C4-2B (cell line): ENCODE results near the gene FREM3.
"Not testable (repeated sequence)": the region's sequence is repeated elsewhere in the genome, so short reads cannot be mapped to it uniquely, and the experiment has no call there.

Experiments
- H3K27ac ChIP-seq: fragments of 450-650 bp; 2 replicates; pipeline ENCODE4 v1.5.1; 2017
- ZFX ChIP-seq: fragments of 450-650 bp; IDR thresholded peaks from 2 replicates; pipeline ENCODE4 v1.6.1; 2017
- TF ChIP-seq, protein P1 (sequence below): fragments of 450-650 bp; conservative IDR thresholded peaks from 2 replicates; pipeline ENCODE4 v1.5.1; 2017; ENCODE audit warnings: mild to moderate bottlenecking

Gene FREM3

GRCh38 chr4:143700046-143700415, 444 bp downstream of the FREM3 start:
- no peak overlapping the region for H3K27ac ChIP-seq
- TF ChIP-seq ZFX = no peak
- TF ChIP-seq, protein P1, sequence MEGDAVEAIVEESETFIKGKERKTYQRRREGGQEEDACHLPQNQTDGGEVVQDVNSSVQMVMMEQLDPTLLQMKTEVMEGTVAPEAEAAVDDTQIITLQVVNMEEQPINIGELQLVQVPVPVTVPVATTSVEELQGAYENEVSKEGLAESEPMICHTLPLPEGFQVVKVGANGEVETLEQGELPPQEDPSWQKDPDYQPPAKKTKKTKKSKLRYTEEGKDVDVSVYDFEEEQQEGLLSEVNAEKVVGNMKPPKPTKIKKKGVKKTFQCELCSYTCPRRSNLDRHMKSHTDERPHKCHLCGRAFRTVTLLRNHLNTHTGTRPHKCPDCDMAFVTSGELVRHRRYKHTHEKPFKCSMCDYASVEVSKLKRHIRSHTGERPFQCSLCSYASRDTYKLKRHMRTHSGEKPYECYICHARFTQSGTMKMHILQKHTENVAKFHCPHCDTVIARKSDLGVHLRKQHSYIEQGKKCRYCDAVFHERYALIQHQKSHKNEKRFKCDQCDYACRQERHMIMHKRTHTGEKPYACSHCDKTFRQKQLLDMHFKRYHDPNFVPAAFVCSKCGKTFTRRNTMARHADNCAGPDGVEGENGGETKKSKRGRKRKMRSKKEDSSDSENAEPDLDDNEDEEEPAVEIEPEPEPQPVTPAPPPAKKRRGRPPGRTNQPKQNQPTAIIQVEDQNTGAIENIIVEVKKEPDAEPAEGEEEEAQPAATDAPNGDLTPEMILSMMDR = no peak

- H3K27ac ChIP-seq = no peak overlapping the region
- TF ChIP-seq, protein P1 = no peak
- TF ChIP-seq ZFX = no peak
These were observed 987 bp downstream of the FREM3 start for GRCh38 chr4:143699331-143700045.

DNA sequence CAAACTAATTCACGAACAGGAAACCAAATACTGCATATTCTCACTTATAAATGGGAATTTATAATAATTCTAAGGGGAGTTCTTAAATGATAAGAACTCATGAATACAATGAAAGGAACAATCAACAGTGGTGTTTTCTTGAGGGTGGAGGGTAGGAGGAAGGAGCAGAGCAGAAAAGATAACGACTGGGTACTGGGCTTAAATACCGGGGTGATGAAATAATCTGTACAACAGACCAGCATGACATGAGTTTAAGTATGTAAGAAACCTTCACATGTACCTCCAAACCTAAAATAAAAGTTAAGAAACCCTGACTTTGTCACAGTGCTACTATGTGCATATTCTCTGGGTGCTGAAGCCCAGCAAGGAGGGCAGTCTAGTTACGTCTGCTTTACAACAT, 6.6 kb downstream of the FREM3 start:
- no peak for TF ChIP-seq ZFX
- TF ChIP-seq, protein P1 = no peak
- H3K27ac ChIP-seq = no peak overlapping the region

GRCh38 chr4:143692241-143692640, 8.2 kb downstream of the FREM3 start:
- no peak overlapping the region for H3K27ac ChIP-seq
- TF ChIP-seq, protein P1 = no peak
- TF ChIP-seq ZFX = no peak

DNA sequence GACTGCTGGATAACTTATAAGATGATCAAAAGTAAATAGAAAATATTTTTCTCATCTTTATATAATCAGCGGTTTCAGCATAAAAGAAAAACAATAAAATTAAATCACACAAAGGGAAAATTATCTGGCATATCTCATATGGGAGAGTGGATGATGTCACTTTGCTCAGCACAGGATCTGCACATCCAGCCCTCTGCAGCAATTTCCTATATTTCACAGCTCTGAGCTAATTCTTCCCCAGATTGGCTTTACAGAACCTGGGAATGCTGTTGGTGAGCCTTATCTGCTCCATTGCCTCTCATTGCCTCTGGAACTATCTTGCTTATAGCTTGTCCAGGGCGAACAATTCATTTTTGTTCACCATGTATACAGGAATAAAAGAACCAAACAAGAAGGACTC, 21.0 kb downstream of the FREM3 start:
- no peak overlapping the region for H3K27ac ChIP-seq
- TF ChIP-seq, protein P1 = no peak
- no peak for TF ChIP-seq ZFX

DNA sequence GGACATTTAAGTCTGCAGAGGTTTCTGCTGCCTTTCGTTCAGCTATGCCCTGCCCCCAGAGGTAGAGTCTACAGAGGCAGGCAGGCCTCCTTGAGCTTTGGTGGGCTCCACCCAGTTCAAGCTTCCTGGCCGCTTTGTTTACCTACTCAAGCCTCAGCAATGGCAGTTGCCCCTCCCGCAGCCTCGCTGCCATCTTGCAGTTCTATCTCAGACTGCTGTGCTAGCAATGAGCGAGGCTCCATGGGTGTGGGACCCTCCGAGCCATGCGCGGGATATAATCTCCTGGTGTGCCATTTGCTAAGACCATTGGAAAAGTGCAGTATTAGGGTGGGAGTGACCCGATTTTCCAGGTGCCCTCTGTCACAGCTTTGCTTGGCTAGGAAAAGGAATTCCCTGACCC, 26.8 kb downstream of the FREM3 start:
- H3K27ac ChIP-seq = not testable (repeated sequence)

DNA sequence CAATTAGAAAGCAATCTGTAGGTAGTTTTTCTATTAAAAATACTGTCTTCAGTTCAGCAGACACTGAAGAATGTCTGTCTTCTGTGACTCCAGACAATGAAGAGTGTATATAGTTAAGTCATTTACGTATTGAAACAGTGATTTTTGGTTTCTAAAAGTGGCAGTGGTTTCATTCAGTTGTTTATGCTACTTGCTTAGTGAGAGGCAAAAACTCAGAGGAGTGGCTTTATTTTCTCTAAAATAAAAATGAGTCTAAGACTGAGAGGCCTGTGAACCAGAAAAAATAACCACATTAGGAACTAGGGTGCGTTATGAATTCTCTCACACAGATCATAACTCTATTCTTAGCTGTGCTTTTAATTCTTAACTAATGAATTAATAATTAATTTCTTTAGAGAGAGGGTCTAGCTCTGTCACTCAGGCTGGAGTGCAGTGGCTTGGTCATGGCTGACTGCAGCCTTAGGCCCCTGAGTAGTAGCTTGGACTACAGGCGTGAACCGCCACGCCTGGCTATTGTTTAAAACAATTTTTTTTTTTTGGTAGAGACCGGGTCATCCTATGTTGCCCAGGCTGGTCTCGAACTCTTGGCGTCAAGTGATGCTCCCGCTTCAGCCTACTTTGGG, 31.4 kb downstream of the FREM3 start:
- no peak overlapping the region for H3K27ac ChIP-seq
- no peak for TF ChIP-seq ZFX
- TF ChIP-seq, protein P1 = no peak

- TF ChIP-seq, protein P1 = no peak
- H3K27ac ChIP-seq = no peak overlapping the region
These were observed 33.0 kb downstream of the FREM3 start for GRCh38 chr4:143667461-143667860.
